NCI-H510A treated with DMSO at 0.1 percent for 48 hours (cell line): ENCODE data around the gene KASH5.
A peak's percentile ranks its signal among the peaks of the same experiment; 100 is the strongest.
"Not testable (repeated sequence)": the region's sequence is repeated elsewhere in the genome, so short reads cannot be mapped to it uniquely, and the experiment has no call there.

Experiments used
- DNase-seq: peaks from one replicate; lab custom pipeline; 2025; lab: John Stamatoyannopoulos, UW

Gene KASH5

DNA sequence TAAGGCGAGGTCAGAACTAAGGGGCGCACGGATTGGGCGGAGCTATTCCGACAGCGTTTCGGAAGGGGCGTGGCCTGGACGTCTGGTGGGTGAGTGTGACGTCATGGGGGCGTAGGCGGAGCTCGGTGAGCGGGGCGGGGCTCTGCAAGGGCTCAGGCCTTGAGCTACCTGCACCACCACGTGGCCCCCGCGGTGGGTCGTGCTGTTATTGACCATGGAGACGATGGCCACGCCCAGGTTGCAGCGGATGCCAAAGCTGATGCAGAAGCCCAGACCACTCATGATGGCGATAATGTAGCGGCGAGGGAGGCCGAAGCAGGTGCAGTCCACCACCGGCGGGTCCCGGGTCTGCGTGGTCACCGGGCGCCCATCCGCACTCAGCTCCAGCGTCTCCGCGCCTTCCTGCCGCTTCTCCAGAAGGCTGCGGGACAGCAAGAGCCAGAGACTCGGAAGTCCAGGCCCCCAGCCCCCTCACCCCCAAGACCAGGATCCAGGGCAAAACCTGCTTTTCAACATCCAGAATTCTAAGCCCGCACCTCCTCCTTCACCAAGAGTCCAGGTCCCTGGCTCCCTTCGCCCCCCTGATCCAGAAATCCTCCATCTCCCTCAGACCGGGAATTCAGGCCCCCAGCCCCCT is 48.5 kb downstream of the KASH5 start:
- no peak for DNase-seq

DNA sequence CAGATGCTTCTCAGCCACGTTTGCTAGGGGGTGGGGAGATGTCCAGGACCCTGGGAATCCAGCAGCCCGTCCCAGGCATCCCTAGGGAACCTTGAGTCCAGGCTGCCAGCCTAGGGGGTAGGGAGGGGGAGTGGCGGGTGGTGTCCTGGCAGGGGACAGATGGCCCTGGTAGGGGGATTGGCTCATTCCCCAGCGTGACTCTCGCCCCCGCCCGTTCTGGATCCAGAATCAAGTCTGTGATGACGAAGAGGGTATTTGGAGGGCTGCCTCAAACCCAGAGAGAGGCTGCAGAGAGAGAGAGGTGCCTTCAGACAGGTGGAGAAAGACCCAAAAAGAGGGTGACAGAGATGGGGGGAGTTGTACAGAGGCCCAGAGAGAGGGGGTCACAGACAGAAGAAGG is 49.2 kb downstream of the KASH5 start:
- DNase-seq = no peak

DNA sequence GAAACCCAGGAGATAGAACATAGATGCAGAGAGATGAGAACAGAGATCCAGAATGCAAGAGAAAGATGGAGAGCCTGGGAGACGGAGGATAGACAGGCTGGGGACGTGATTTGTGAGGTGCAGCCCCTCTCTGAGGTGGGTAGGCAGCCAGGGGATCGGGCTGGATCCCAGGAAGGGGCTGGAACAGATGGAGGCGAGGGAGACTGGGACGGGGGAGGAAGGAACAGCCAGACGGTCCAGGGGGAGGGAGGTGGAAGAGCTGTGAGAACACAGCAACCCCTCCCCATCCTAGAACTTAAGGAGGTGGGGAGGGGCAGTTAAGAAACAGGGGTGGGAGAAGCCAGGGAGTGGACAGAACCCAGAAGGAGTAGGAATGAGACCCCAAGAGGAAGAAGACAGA is 50.2 kb downstream of the KASH5 start:
- no peak for DNase-seq

DNA sequence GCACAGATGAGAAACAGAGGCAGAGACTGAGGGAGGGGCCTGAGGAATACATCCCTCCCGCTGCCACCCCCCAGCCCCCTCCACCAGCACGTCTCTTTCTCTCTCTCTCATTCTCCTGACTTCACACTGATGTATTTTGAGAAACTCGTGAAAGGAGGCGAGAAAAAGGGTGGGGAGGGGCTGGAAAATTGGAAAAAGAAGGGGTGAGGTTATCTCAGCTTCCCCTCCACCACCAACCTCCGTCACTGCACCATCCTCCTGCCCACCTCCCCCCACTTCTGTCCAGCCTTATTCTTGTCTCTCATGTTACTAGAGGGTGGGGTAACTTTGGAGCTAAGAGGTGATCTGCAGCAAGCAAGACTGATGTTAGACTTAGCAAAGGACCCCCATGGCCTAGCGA is 51.8 kb downstream of the KASH5 start:
- DNase-seq = no peak

DNA sequence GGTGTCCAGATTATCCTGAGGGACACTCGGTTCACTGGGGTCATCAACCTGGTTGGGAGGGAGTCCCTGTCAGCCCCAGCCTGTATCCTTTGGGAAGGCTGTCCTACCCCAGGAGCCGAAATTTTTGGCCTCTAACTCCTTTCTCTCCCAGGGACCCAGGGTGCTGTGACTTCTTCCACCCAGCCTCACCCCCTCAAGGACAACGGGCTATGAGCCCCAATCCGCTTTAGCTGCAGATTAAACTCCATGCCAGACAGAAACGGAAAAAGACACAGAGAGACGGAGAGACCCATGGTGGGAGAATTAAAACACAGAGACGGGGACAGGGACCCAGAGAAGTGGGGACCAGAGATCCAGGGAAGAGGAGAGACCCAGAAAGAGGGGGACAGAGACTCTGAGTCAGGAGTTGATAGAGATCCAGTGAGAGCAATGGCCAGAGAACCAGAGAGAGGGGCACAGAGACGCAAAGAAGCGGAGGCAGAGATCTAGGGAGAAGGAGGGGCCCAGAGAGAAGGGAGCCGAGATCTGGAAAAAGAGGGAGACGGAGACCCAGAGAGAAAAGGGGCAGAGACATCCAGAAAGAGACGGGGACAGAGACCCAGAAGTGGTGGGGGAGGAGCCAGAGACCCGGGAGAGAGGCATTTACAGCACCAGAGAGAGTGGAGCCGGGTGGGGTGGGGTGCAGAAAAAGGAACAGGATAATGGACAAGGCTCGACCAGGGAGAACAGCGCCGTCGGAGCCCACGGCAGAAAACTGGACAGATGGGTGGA is 52.6 kb downstream of the KASH5 start:
- no peak for DNase-seq

DNA sequence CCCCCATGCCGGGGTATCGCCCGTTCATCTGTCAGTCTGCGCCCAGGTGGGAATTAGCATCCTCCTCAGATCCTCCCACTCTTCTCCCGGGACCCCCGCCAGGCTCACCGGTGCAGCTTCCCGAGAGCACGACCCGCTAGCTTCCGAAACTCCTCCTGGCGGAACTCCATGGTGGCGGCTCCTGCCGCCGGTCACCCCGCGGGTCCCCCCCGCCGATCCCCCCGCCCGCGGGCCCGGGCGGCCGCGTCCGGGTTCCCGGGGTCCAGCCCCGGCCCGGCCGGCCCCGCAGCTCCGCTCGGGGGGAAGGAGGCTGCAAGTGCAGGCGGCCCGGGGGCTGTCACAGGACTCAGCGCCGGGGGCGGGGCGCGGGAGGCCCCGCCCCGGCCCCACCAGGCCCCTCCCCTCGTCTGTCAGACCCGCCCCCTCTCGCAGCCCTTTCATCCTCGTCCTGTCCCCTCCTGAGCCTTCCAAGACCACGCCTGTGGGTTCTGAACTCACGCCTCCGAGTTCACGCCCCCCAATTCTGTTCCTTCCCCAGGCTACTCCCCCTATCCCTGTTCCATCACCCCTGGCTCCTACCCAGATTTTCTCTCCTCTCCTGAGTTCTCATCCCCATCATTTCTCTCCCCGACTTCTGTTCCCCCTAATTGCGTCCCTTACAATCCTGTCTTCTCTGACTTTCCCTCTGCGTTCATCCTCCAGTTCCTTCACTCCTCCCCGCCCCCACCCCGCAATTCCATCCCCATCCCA is 53.3 kb downstream of the KASH5 start, which contains the start of gene SLC17A7:
SLC17A7 (minus strand) TSS at position 318 of the 750 bp plus-strand sequence; CDS start at position 170, 148 bp downstream.
- DNase-seq = no peak

DNA sequence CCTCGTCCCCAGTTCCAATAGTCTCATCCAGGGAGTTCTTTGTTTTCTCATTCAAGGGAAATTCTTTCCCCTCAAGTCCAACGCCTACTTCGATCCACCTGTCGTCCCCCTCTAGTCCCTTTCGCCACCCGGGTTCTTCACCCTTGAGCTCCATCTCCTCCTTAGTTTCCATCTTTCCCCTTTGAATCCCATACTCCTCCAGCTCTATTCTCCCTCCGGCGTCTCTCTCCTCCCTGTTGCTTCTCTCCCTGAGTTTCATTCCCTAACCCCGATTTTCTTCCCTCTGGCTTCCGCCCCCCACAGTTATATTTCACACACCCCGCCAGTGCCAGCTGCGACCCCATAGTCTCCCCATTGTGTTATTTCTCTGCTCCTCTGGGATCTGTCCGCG is 53.9 kb downstream of the KASH5 start:
- DNase-seq = no peak

DNA sequence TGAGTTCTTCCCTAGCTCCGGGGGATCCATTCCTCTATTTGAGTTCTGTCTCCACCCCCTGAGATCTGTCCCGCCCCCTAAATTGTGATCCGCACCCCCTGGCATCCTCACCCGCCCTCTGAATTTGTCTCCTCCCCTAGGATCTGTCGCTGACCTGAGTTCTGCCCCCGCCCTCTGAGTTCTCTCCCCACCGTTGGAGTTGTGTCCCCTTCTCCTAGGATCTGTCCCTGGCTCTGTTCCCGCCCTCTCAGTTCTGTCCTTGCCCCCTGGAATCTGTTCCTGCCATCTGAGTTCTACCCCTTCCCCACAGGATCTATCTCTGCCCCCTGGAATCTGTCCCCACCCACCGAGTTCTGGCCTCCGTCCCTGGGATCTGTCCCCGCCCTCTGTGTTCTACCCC is 54.3 kb downstream of the KASH5 start:
- DNase-seq = no peak

DNA sequence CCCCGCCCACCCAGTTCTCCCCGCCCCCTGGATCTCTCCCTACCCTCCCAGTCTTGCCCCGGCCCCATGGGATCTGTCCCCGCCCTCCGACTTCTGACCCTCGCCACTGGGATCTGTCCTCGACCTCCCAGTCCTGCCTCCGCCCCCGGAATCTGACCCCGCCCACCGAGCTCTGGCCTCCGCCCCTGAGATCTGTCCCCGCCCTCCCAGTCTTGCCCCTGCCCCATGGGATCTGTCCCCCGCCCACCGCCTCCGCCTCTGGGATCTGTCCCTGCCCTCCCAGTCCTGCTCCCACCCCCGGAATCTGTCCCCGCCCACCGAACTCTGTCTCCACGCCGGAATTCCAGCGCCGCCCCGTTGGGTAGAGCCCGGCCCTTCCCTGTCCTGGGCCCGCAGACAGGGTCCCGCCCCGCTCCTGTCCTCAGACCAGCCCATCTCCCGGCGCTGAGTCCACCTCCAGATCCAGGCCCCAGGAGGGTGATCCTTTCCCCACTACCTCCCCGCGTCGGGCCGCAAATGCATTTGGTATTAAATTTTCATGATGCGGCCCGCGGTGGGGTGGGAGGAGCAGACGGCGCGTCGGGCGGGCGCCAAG is 54.8 kb downstream of the KASH5 start:
- peak; percentile 37 for DNase-seq

DNA sequence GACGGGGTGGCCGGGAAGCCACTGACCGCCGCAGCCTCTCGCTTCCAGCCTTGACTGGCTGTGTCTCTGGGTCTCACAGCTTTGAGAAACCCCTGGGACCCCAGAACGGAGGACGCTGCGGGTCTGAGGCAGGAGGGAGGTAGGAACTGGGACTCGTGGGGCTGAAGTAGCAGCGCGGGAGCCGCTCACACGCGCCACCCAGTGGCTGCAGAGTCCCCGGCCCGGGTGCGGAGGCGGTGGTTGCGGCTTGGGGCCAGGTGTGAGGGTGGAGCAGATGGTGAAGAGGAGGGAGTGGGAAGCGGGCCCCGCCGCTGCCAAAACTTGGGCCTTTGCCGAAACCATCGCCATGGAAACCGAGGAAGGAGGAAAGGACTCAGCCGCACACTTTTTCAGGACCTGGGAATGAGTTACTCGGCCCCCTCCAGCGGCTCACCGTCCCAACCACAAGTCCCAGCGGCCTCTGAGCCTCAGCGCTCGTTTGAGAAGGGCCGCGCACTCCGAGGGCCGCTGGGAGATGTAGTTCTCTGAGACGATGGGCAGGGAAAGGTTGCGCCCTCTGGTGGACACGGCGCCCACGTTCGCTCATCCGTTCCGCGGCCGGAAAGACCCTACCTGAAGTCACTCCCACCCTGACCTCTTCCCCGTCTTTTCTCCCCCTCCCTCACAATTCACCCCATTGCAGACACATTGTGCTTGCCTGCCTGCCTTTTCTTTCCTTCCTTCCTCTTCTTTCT is 55.5 kb downstream of the KASH5 start:
- DNase-seq = peak; percentile 93

DNA sequence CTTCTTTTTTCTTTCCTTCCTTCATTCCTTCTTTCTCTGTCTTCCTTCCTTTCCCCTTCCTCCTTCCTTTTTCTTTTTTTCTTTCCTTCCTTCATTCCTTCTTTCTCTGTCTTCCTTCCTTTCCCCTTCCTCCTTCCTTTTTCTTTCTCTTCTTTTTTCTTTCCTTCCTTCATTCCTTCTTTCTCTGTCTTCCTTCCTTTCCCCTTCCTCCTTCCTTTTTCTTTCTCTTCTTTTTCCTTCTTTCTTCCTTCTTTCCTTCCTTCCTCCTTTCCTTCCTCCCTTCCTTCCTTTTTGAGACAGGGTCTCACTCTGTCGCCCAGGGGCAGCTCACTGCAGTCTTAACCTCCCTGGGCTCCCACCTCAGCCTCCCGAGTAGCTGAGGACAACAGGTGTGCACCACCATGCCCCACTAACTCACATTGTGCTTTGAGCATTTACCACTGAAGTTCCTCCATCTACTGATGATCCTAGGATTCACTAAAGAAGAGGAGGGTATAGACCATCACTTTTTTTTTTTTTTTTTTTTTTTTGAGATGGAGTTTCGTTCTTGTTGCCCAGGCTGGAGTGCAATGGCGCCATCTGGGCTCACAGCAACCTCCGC is 56.2 kb downstream of the KASH5 start:
- DNase-seq = not testable (repeated sequence)

DNA sequence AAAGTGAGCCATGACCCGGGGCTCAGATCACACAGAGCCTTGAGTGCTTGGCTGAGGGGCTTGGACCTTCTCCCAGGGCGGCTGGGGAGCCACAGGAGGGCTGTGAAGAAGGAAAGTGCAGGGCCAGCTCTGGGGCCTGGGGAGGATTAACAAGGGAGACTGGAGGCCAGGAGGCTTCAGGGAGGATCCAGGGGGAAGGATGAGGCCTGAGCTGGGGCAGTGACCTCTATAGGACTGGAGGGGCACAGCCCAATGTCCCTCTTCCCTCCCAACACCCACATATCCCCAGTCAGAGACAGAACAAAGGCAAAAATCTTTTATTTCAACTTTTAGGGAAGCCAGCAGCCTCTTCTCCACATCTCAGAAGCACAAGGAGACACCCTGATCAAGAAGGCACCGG is 57.9 kb downstream of the KASH5 start:
- no peak for DNase-seq

DNA sequence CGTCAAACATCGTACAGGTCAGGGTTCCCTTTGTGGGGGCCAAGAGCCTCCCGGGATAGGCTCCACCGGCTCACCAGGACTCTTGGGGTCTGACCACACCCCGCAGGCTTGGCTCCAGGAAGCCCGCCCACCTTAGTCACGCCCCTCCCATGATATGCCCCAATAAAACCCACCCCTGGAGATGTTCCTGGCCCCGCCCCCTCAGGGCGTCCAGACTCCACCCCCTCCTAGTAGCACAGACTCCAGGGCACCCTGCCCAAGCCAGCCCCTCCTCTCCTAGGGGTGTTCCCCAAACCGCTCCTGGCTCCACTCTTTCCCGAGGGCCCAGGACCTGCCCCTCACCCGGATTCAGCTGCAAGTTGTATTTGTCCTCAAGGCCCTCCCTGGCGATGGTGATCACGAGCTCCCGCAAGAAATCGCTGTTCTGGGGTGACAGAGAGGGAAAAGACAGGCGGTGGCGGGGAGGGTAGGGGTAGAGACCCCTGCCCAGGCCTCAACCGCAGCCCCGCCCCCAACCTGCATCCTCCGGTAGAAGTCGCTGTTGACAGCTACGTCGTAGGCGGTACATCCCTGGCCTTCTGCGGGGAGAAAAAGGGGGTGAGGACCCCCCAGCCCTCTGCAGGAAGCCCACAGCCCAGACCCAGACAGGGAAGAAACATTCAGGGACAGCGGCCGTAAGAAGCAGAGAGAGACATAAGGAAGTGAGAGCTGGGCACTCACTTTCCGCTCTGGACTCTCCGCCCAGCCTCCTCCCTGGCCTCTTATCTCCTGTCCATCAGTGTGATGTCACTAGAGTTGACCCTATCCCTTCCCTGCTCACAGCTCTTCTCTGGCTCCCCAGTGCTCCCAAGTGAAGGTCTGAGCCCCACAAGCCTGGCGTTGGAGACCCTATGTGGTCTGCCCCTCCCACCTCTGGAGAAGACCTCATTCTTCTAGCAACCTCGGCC is 59.7 kb downstream of the KASH5 start:
- DNase-seq = no peak

DNA sequence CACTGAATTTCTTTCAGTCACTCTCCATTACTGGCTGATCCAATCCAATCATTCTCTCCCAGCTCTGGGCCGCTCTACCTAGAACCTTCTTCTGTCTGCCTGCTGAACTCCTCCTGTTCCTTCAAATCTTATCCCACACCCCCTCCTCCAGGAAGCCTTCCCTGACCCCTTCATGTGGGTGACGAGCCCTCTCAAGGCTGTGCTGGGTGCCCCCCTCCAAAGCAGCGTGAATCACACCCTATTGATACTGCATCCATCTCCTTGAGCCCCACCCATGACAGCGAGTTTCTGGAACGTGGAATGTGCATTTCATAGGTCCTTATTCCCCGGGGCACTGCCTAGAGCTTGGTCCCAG is 60.4 kb downstream of the KASH5 start:
- no peak for DNase-seq

DNA sequence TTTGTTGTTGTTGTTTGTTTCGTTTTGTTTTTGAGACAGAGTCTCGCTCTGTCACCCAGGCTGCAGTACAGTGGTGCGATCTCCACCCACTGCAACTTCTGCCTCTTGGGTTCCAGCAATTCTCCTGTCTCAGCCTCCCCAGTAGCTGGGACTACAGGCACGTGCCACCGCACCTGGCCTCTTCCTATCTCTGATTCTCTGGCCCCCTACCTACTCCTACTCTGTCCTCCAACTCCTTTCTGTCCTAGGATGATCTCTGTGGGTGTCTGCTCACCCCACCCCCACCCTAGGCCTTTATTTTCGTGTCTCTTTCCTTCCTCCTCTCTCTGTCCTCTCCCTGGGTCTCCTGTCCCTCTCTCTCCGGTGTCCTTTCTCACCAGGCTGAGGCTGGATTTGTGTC is 62.4 kb downstream of the KASH5 start:
- DNase-seq = no peak

DNA sequence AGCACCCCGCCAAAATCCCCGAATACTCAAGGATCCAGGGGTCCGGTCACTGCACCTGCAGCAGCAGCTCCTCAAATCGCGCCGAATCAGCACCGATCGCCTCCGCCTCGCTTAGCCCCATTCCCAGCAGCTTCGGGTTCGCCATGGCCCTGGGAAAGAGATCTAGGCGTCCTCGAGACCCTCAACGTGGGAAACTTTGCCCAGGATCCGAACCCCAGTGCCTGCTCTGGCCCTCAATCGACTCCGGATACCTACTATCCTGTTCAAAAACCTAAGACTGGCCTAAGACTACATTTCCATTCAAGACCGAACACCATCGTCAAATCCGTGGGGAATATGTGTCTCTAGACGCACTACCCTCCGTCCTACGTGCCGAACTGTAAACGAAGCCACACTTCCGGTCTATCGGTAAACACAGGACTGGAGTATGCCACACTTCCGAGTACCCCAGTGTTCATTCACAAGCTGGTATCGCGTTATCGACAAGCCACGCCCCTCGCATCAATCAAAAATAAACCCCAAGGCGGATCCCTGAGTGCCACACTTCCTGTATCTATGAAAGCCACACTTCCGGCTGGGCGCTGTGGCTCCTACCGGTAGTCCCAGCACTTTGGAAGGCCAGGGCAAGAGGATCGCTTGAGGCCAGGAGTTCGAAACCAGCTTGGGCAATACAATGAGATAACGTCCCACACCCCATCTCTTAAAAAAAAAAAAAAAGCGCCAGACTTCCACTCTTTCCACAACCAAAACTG is 63.6 kb downstream of the KASH5 start, which contains the start of gene PIH1D1:
PIH1D1 (minus strand) TSS at position 385 of the 752 bp plus-strand sequence; CDS start at position 145, 240 bp downstream.
- DNase-seq = peak; percentile 98

DNA sequence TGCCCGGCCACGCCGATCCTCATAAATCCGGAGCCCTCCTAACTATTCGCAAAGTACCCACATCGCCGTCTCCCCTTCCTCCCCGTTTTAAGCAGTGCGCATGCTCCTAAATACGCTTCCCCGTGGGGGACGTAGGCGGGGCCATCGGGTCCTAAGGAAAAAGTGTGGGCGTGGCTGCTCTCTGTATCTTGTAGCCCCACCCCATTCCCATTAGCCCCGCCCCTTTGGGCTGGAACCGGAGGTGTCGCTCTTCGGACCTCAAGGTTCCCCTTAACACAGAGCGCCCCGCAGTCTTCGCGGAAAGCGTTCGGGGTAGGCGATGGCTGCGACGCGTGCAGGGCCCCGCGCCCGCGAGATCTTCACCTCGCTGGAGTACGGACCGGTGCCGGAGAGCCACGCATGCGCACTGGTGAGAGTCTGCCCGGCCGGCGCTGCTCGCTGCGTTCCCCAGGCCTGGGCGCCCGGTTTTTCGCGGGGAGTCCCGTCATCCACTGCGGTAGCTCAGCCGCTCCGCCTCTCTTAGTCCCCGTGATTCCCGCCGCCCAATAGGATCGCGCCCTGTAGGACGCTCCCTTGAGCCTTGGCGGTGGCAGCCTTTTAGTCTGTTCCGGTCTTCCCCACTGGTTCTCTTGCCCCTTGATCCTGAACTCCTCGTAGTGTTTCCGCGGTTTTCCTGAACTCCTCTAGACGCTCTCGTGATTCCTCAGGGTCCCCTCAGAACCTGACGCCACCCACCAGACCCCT is 65.1 kb downstream of the KASH5 start, which contains the start of gene ALDH16A1:
ALDH16A1 (plus strand) TSS at position 213 of the 744 bp plus-strand sequence; CDS start at position 320, 107 bp downstream.
- peak; percentile 95 for DNase-seq

DNA sequence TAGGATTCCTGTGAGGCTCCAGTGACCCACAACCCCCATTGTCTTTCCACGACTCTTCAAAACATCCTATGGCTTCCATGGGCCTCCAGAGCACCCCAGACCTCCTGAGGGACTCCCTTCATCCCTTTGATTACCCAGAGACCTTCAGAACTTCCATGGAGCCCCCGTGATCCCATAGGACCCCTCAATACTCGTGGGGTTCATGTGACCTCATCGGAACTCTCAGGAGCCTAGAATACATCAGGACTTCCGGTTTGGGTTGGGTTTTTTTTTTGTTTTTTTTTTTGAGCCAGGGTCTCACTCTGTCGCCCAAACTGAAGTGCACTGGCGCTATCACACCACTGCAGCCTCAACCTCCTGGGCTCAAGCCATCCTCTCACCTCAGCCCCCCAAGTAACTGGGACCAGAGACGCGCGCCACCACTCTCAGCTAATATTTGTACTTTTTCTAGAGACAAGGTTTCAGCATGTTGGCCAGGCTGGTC is 65.8 kb downstream of the KASH5 start:
- no peak for DNase-seq
